GM23338 (cell line): ENCODE data around the gene DNAH17. TPM values are rescaled to one million over a fixed set of nuclear protein-coding genes. Genes with fewer than 3 reads are reported as not detected.

Experiments
- ATAC-seq: fragments of 200-7000 bp; cut with Tn5 transposase; 3 replicates; pipeline ENCODE4 v1.9.1; 2020
- DNase-seq: peaks from one replicate; pipeline ENCODE4 v3.0.0-alpha.2; 2015; ENCODE audit warnings: low spot score
- H2AFZ ChIP-seq: fragments of 200-600 bp; sonication (generic); 2 replicates; pipeline ENCODE4 v1.8.0; 2016; ENCODE audit warnings: antibody characterized with exemption, mild to moderate bottlenecking, moderate library complexity
- H3F3A ChIP-seq: fragments of 200-600 bp; sonication (generic); replicated peaks from 2 replicates; pipeline ENCODE4 v1.8.0; 2017; ENCODE audit warnings: antibody characterized with exemption, mixed run types, low read depth
- H3K27ac ChIP-seq: fragments of 200-600 bp; sonication (generic); 2 replicates; pipeline ENCODE4 v1.6.1; 2016; ENCODE audit warnings: low read depth
- H3K27me3 ChIP-seq: fragments of 200-600 bp; sonication (generic); 2 replicates; pipeline ENCODE4 v1.8.0; 2016; ENCODE audit warnings: mild to moderate bottlenecking, mixed run types, moderate library complexity; ENCODE audit not compliant: insufficient read depth
- H3K36me3 ChIP-seq: fragments of 200-600 bp; sonication (generic); 2 replicates; pipeline ENCODE4 v1.8.0; 2016; ENCODE audit warnings: mild to moderate bottlenecking; ENCODE audit not compliant: insufficient read depth
- H3K4me1 ChIP-seq: fragments of 200-600 bp; sonication (generic); 2 replicates; pipeline ENCODE4 v1.8.0; 2016; ENCODE audit warnings: mild to moderate bottlenecking, moderate library complexity; ENCODE audit not compliant: insufficient read depth
- H3K4me2 ChIP-seq: fragments of 200-600 bp; sonication (generic); 2 replicates; pipeline ENCODE4 v1.7.1; 2017; ENCODE audit warnings: mixed run types
- H3K4me3 ChIP-seq: fragments of 200-600 bp; sonication (generic); 2 replicates; pipeline ENCODE4 v1.6.1; 2016; ENCODE audit warnings: mixed run types
- H3K79me2 ChIP-seq: fragments of 200-600 bp; sonication (generic); replicated peaks from 2 replicates; pipeline ENCODE4 v1.8.0; 2017; ENCODE audit warnings: mild to moderate bottlenecking; ENCODE audit not compliant: insufficient read depth
- H3K9me2 ChIP-seq: fragments of 200-600 bp; sonication (generic); 2 replicates; pipeline ENCODE4 v1.8.0; 2017; ENCODE audit not compliant: insufficient read depth
- H4K20me1 ChIP-seq: fragments of 200-600 bp; sonication (generic); replicated peaks from 2 replicates; pipeline ENCODE4 v1.8.0; 2017; ENCODE audit warnings: mild to moderate bottlenecking; ENCODE audit not compliant: insufficient read depth
- H3K27ac Mint-ChIP-seq: 2 replicates; pipeline ENCODE4 v1.8.0; 2020; ENCODE audit warnings: inconsistent platforms, mild to moderate bottlenecking, moderate library complexity, mixed read lengths
- H3K27me3 Mint-ChIP-seq: 3 replicates; pipeline ENCODE4 v1.8.0; 2022; ENCODE audit warnings: low read depth, mild to moderate bottlenecking, moderate library complexity, mixed read lengths, inconsistent platforms; ENCODE audit not compliant: insufficient read depth, poor library complexity
- H3K36me3 Mint-ChIP-seq: 3 replicates; pipeline ENCODE4 v1.8.0; 2021; ENCODE audit warnings: low read depth, mild to moderate bottlenecking, inconsistent platforms, moderate library complexity, mixed read lengths
- H3K4me1 Mint-ChIP-seq: 3 replicates; pipeline ENCODE4 v1.8.0; 2020; ENCODE audit warnings: mild to moderate bottlenecking, inconsistent platforms, mixed read lengths
- H3K4me3 Mint-ChIP-seq: 3 replicates; pipeline ENCODE4 v1.8.0; 2021; ENCODE audit warnings: moderate library complexity, mild to moderate bottlenecking, inconsistent platforms, mixed read lengths
- H3K9me3 Mint-ChIP-seq: 3 replicates; pipeline ENCODE4 v1.8.0; 2020; ENCODE audit warnings: moderate library complexity, mild to moderate bottlenecking, inconsistent platforms, mixed read lengths
- CREB1 ChIP-seq: fragments of 250-450 bp; sonication (Bioruptor Pico); IDR thresholded peaks from 2 replicates; pipeline ENCODE4 v1.5.0; 2020; ENCODE audit warnings: low read depth, mild to moderate bottlenecking, moderate library complexity
- EZH2 ChIP-seq: fragments of 200-600 bp; sonication (generic); IDR thresholded peaks from one replicate; pipeline ENCODE4 v1.8.0; 2017; ENCODE audit warnings: antibody characterized with exemption, mild to moderate bottlenecking, low read depth; ENCODE audit not compliant: unreplicated experiment
- EZH2phosphoT487 ChIP-seq: fragments of 200-600 bp; sonication (generic); IDR thresholded peaks from one replicate; pipeline ENCODE4 v1.8.1; 2018; ENCODE audit warnings: antibody characterized with exemption; ENCODE audit not compliant: unreplicated experiment
- JUNB ChIP-seq: IDR thresholded peaks from one replicate; pipeline ENCODE4 v1.6.1; 2016; ENCODE audit warnings: antibody characterized with exemption; ENCODE audit not compliant: unreplicated experiment
- NANOG ChIP-seq: IDR thresholded peaks from 2 replicates; pipeline ENCODE4 v1.6.1; 2016; ENCODE audit warnings: antibody characterized with exemption, borderline replicate concordance
- STAT1 ChIP-seq: IDR thresholded peaks from one replicate; pipeline ENCODE4 v1.6.1; 2016; ENCODE audit warnings: antibody characterized with exemption; ENCODE audit not compliant: unreplicated experiment
- ZNF114 ChIP-seq: fragments of 250-450 bp; sonication (Bioruptor Pico); IDR thresholded peaks from 2 replicates; pipeline ENCODE4 v1.5.0; 2020; ENCODE audit warnings: mild to moderate bottlenecking, moderate library complexity
- polyA plus RNA-seq: library from polyadenylated mRNA; unstranded; fragments of >200 nt; fragmentation: Nextera tagmentation; extraction: Ambion mirVana; gene quantifications from 2 replicates; pipeline ENCODE4 v1.2.1, GENCODE V29; 2016
- total RNA-seq: library from RNA; depleted of rRNA; stranded (reverse); fragments of >200 nt; shearing (Covaris generic); gene quantifications from 2 replicates; pipeline ENCODE4 v1.2.3, GENCODE V29; 2014
- TF ChIP-seq, protein P1 (sequence below), 2 experiments: fragments of 200-600 bp in 1 of 2; sonication (generic) in 1 of 2; conservative IDR thresholded peaks; 2 replicates each; pipeline versions ENCODE4 v1.5.1 to v1.6.1; 2016 to 2017; ENCODE audit warnings: antibody characterized with exemption in 2 of 2, low read depth in 2 of 2, mild to moderate bottlenecking in 2 of 2, moderate library complexity in 1 of 2
- TF ChIP-seq, protein P2 (sequence below): fragments of 250-450 bp; sonication (Bioruptor Pico); IDR thresholded peaks from 2 replicates; pipeline ENCODE4 v1.5.0; 2020; ENCODE audit warnings: mild to moderate bottlenecking, moderate library complexity

The DNAH17 gene
- total and polyA plus RNA-seq, 2 experiments from 2014 or later: 0.59 to 2.0 TPM

DNA sequence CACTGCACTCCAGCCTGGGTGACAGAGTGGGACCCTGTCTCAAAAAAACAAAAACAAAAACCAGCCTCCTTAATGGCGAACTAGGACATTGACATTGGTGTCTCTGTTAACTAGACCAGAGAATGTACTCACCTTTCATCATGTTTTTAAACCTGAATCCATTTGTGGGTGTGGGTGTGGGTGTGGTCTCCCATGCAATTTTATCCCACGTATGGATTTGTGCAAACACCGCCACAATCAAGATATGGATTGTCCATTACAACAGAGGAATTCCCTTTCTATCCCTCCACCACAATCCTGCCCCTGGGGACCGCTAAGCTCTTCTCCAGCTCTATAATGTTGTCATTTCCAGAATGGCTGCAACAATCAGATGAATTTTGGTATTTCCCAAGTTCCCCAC lies 49.9 kb downstream of the DNAH17 start (continued):
- TF ChIP-seq, protein P1, sequence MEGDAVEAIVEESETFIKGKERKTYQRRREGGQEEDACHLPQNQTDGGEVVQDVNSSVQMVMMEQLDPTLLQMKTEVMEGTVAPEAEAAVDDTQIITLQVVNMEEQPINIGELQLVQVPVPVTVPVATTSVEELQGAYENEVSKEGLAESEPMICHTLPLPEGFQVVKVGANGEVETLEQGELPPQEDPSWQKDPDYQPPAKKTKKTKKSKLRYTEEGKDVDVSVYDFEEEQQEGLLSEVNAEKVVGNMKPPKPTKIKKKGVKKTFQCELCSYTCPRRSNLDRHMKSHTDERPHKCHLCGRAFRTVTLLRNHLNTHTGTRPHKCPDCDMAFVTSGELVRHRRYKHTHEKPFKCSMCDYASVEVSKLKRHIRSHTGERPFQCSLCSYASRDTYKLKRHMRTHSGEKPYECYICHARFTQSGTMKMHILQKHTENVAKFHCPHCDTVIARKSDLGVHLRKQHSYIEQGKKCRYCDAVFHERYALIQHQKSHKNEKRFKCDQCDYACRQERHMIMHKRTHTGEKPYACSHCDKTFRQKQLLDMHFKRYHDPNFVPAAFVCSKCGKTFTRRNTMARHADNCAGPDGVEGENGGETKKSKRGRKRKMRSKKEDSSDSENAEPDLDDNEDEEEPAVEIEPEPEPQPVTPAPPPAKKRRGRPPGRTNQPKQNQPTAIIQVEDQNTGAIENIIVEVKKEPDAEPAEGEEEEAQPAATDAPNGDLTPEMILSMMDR (conservative IDR thresholded peaks at IDR 0.05; ENCODE audit: low read depth in 2 of 2): no peak
- TF ChIP-seq CREB1 (CRISPR knock-in tag) (no peak), JUNB (no peak)
- TF ChIP-seq, protein P2, sequence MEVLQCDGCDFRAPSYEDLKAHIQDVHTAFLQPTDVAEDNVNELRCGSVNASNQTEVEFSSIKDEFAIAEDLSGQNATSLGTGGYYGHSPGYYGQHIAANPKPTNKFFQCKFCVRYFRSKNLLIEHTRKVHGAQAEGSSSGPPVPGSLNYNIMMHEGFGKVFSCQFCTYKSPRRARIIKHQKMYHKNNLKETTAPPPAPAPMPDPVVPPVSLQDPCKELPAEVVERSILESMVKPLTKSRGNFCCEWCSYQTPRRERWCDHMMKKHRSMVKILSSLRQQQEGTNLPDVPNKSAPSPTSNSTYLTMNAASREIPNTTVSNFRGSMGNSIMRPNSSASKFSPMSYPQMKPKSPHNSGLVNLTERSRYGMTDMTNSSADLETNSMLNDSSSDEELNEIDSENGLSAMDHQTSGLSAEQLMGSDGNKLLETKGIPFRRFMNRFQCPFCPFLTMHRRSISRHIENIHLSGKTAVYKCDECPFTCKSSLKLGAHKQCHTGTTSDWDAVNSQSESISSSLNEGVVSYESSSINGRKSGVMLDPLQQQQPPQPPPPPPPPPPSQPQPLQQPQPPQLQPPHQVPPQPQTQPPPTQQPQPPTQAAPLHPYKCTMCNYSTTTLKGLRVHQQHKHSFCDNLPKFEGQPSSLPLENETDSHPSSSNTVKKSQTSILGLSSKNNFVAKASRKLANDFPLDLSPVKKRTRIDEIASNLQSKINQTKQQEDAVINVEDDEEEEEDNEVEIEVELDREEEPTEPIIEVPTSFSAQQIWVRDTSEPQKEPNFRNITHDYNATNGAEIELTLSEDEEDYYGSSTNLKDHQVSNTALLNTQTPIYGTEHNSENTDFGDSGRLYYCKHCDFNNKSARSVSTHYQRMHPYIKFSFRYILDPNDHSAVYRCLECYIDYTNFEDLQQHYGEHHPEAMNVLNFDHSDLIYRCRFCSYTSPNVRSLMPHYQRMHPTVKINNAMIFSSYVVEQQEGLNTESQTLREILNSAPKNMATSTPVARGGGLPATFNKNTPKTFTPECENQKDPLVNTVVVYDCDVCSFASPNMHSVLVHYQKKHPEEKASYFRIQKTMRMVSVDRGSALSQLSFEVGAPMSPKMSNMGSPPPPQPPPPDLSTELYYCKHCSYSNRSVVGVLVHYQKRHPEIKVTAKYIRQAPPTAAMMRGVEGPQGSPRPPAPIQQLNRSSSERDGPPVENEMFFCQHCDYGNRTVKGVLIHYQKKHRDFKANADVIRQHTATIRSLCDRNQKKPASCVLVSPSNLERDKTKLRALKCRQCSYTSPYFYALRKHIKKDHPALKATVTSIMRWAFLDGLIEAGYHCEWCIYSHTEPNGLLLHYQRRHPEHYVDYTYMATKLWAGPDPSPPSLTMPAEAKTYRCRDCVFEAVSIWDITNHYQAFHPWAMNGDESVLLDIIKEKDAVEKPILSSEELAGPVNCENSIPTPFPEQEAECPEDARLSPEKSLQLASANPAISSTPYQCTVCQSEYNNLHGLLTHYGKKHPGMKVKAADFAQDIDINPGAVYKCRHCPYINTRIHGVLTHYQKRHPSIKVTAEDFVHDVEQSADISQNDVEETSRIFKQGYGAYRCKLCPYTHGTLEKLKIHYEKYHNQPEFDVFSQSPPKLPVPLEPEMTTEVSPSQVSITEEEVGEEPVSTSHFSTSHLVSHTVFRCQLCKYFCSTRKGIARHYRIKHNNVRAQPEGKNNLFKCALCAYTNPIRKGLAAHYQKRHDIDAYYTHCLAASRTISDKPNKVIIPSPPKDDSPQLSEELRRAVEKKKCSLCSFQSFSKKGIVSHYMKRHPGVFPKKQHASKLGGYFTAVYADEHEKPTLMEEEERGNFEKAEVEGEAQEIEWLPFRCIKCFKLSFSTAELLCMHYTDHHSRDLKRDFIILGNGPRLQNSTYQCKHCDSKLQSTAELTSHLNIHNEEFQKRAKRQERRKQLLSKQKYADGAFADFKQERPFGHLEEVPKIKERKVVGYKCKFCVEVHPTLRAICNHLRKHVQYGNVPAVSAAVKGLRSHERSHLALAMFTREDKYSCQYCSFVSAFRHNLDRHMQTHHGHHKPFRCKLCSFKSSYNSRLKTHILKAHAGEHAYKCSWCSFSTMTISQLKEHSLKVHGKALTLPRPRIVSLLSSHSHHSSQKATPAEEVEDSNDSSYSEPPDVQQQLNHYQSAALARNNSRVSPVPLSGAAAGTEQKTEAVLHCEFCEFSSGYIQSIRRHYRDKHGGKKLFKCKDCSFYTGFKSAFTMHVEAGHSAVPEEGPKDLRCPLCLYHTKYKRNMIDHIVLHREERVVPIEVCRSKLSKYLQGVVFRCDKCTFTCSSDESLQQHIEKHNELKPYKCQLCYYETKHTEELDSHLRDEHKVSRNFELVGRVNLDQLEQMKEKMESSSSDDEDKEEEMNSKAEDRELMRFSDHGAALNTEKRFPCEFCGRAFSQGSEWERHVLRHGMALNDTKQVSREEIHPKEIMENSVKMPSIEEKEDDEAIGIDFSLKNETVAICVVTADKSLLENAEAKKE (CRISPR knock-in tag): no peak

DNA sequence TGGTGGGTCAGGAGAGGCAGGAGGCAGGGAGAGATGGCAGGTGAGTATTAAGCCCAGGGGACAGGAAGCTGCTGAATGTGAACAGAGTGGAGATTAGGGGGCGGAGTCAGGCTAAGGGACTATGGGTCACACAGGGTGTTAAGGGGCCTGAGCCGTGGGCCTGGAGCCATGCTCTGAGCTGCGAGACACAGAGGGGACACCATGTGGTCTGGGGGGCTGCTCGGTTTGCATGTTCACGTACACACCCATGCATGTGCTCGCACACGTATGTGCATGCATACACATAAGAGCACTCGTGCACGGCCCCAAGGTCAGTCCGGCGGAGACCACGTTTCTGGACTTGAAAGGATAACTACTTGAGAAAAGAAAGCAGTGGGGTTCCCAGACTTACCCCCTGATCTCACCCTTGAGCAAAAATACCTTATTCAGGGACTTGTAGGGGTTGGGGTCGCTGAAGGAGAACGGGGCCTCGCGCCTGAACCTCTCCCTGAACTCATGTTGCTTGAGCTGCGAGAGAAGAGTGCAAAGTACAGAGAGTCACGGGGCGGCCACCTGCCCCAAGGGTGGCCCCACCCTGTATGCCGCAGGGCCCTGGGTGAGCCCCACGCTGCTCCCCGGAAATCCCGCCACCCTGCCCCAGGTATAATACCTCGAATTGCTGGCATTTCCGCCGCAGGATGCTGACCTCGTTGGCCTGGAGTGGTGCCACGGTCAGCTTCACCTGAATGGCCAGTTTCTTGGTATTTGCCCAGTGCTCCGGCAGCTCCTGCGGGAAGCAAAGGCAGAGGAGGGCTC lies 50.8 kb downstream of the DNAH17 start:
- H2AFZ ChIP-seq: 0 out of 2 replicates have a peak overlapping the region, but pooled peaks have one; percentile 43
- peaks cover 5% of the 10 kb centered on the region for H3K27me3 Mint-ChIP-seq
- no peak overlapping the region for H3K27ac Mint-ChIP-seq
- no peak overlapping the region for H3K4me3 ChIP-seq
- no peaks in the 10 kb centered on the region for H3K4me1 ChIP-seq
- TF ChIP-seq STAT1: no peak
- TF ChIP-seq NANOG: no peak
- TF ChIP-seq EZH2: no peak
- no peak for TF ChIP-seq EZH2phosphoT487
- no peak for TF ChIP-seq ZNF114 (CRISPR knock-in tag)
- TF ChIP-seq, protein P1 (conservative IDR thresholded peaks at IDR 0.05; ENCODE audit: low read depth in 2 of 2): no peak
- no peaks in the 10 kb centered on the region for H3K79me2 ChIP-seq
- H3F3A ChIP-seq: no peaks in the 10 kb centered on the region
- no peak overlapping the region for H3K27ac ChIP-seq
- no peaks in the 10 kb centered on the region for H3K9me2 ChIP-seq
- DNase-seq (peak; percentile 28), ATAC-seq (peak; percentile 64)
- H3K4me3 Mint-ChIP-seq: no peak overlapping the region
- no peak overlapping the region for H3K4me2 ChIP-seq
- H3K36me3 Mint-ChIP-seq: no peaks in the 10 kb centered on the region
- H3K27me3 ChIP-seq: no peaks in the 10 kb centered on the region
- H3K4me1 Mint-ChIP-seq: peaks cover 6% of the 10 kb centered on the region
- no peaks in the 10 kb centered on the region for H3K9me3 Mint-ChIP-seq
- H4K20me1 ChIP-seq: no peaks in the 10 kb centered on the region
- H3K36me3 ChIP-seq: no peaks in the 10 kb centered on the region
